ENCODE data around the gene ZNF143.
A peak's percentile ranks its signal among the peaks of the same experiment; 100 is the strongest.

Gene ZNF143

DNA sequence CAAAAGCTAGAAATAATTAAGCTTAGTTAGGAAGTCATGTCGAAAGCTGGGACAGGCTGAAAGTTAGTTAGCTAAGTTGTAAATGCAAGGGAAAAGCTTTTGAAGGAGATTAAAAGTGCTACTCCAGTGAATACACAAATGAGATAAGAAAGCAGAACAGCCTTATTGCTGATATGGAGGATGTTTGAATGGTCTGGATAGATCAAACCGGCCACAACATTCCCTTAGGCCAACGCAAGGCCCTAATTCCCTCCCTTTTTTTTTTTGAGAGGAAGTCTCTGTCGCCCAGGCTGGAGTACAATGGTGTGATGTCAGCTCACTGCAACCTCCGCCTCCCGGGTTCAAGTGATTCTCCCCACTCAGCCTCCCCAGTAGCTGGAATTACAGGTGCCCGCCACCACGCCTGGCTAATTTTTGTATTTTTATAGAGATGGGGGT is 89.4 kb downstream of the ZNF143 start:
- DNase-seq: peak; percentile 68

DNA sequence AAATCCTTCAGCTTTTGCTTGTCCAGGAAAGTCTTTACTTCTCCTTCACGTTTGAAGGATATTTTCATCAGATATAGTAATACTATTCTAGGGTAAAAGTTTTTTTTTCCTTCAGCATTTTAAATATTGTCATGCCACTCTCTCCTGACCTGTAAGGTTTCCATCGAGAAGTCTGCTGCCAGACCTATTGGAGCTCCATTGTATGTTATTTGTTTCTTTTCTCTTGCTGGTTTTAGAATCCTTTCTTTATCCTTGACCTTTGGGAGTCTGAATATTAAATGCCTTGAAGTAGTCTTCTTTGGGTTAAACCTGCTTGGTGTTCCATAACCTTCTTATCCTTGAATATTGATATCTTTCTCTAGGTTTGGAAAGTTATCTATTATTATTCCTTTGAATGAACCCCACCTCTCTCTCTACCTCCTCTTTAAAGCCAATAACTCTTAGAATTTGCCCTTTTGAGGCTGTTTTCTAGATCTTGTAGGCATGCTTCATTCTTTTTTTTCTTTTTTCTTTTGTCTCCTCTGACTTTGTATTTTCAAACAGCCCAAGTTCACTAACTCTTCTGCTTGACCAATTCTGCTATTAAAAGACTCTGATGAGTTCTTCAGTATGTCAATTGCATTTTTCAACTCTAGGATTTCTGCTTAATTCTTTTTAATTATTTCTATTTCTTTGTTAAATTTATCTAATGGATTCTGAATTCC is 100.6 kb downstream of the ZNF143 start:
- DNase-seq: no peak

DNA sequence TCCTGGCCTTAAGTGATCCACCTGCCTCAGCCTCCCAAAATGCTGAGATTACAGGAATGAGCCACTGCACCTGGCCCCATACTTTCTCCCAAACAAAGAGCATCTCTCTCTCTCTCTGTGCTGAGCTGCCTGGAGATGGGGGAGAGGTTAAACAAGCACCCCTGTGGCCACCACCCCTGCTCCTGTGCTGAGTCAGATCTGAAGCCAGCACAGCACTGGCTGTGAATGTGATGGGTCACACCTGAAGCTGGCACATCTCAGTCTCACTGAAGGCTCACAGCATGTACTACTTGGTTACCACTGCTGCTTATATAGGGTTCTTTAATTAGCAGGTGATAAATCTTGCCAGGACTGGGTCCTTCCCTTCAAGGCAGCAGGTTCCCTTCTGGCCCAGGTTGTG is 101.9 kb downstream of the ZNF143 start:
- no peak for DNase-seq

DNA sequence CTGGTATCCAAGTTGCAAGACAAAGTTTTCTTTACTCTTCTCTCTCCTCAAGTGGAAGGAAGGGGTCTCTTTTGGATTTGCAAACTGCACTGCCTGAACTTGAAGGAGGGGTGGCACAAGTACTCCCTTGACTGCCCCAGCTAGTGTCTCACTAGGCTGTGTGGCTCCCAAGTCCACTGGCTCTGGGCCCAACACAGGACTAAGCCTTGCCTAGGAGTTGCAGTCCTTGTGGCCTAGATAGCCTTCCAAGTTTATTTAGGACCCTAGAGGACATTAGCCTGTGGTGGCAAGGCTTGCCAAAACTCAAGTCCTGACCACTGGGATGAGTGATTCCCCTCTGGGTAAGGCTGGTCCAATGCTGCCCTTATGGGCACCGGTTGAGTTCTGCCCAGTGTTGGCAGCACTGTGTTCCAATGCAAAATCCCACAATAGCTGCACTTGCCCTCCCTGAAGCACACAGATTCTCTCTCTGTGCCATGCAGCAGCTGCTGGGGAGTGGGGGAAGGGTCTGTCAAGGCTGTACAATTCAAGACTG is 102.5 kb downstream of the ZNF143 start:
- DNase-seq: no peak

DNA sequence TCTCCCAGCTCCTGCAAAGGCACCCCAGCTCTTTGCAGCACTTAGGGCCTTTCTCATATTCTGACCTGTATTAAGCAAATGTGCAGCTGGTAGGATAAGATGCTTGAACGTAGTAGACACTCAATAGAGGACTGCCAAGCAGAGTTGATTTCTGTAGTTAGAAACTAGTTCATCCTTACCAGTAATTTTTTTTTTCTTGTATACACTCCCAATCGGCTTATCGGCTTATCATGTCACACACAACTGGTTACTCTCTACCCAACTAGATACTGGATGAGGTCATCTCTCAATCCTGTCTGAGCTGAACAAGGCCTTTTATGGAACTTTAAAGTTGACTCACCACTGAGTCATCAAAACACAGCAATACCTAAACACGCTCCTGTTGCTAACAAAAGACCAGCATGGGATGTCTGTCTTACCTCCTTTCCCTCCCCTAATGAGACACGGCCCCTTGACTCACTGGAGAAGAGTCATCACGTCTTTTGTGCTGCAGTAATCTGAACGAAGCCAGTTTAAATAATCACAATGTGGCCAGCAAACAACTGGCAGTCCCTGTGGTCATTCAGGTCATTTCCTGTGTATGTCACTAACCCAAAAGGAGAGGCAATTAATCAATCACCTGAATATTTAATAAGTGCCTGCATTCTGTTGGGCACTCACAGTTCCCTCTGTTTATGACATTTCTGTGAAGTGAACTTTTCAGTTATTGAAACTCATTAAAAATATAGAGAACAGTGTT is 105.2 kb downstream of the ZNF143 start:
- DNase-seq: peak; percentile 93

DNA sequence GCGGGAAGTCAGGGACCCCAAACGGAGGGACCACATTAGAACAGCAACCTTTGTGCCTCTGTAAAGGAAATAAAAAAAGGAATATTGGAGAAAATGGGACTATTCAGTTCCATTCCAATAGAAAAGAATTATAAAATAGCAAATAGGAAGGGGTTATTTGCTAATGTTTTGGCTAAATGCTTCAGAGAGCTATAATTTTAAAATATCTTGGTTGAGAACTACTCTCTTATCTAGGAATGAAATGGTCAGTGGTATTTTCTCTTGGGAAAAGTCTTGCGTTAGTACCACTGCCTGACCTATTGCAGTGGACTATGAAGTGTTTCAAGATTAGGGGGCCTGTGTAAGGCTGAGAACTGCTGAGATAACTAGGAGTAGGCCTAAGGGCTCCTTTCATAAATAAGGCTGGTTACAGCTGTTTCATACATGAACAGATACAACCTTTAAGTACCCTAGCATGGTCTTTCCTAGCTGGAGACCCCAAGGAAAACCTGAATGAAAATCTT is 105.8 kb downstream of the ZNF143 start:
- no peak for DNase-seq

DNA sequence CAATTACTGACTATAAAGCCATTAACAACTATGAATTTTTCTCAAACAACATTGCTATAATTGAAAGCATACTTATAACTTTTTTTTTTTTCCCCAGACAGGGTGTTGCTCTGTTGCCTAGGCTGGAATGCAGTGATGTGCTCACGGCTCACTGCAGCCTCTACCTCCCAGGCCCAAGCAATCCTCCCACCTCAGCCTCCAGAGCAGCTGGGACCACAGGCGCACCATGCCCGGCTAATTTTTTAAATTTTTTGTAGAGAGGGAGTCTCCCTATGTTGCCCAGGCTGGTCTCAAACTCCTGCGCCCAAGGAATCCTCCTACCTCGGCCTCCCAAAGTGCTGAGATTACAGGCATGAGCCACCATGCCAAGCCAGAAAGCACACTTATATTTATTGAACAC is 106.6 kb downstream of the ZNF143 start:
- DNase-seq: no peak

DNA sequence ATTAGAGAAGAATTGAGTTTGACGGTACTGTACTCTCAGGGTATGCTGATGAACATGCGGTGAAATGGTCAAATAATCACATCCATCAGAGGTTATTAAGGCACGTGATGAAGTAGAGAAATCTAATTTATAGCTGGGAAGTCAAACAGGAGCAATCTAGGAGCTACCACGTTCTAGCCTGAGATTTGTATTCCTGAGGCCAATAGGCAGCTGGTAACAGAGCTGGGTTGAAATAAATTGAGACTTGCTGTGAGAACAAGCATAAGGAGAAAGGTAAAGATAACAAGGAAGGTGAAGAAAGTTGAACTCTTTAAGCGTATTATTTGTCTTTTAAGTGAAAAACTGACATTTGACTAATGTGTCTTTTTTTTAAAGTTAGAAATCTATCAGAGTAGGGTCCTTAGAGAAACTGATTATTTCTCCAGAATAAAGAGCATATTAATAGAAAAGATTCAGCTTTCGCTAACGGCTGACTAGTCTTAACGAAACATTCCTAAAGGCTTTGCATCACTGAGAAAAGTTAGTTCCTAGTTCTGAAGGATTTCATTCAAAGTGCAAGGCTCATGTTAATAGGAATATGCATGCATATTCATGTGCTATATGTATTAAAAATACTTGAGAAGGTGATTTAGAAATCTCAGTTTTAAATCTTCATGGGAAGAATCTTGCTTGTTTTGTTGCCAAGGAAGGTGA is 107.5 kb downstream of the ZNF143 start:
- no peak for DNase-seq

DNA sequence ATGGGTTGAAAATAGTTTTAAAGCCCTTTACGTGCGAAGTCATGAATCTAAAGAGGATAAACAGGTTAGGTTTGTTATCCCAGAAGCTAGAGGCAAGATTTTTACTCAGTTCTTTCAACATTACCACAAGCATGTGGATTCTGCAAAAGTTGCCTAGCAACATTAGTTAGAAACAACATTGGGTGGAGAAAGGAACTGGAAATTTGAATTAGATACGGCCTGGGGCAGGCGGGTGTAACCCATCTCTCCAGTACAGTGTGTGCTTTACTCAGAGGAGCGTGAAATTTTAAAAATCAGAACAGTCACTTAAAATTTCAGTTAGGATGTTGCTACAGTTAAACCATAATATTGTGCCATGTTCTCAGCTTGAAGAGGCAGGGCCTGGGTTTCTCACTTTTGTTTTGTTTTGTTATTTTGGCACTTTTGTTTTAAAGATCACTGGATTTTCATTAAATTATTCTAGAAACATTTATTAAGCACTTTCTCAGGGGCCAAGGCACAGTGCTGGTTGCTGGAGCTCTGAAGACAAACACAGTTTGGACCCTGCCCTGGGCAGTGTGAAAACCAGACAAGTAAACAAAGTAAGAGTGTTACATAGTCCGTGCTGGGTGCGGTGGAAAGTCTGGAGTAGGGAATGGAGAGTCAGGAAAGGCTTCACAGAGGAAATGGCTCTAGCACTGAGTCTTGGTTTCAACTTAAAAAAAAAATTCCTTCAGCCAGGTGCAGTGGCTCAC is 108.2 kb downstream of the ZNF143 start:
- peak; percentile 83 for DNase-seq

DNA sequence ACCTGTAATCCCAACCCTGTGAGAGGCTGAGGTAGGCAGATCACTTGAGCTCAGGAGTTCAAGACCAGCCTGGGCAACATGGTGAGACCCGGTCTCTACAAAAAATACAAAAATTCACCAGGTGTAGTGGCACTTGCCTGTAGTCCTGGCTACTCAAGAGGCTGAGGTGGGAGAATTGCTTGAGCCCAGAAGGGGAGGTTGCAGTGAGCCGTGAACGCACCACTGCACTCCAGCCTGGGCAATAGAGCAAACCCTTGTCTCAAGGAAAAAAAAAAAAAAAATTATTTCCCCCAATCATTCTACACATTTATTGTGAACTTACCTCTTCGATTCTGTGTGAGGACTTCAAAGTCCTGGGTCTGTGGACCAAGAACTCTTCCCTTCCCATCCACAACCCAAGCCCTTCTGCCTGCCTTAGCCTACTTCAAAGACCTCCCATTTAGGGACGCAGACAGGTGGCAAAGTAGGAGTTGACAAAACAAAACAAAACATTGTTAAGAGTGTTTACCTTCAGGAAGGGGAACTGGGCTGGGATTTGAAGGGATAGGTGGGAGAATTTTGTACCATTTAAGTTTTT is 108.9 kb downstream of the ZNF143 start:
- DNase-seq: no peak

DNA sequence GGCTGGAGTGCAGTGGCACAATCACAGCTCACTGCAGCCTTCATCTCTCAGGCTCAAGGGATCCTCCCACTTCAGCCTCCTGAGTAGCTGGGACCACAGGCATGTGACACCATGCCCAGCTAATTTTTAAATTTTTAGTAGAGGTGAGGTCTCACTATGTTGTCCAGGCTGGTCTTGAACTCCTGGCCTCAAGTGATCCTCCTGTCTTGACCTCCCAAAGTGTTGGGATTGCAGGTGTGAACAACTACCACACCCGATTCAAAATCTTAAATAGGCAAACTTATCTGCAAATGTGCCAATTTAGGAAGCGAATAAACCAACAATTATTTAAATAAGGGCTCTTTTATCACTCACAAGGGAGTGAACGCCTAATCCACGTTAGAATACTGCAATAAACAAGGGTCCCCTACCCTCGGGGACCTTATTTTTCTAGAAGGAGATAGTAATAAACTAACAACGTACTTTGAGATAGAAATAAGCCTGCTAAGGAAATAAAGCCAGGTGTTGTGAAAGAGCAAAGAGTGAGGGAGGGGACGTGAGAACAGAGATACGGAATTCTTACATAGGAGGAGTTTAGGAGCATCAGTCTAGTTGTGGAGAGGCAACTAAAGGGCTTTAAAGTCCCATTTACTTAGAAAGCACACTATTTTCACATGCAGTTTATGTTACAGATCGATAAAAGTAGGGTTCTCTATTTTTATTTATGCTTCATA is 109.7 kb downstream of the ZNF143 start:
- no peak for DNase-seq

DNA sequence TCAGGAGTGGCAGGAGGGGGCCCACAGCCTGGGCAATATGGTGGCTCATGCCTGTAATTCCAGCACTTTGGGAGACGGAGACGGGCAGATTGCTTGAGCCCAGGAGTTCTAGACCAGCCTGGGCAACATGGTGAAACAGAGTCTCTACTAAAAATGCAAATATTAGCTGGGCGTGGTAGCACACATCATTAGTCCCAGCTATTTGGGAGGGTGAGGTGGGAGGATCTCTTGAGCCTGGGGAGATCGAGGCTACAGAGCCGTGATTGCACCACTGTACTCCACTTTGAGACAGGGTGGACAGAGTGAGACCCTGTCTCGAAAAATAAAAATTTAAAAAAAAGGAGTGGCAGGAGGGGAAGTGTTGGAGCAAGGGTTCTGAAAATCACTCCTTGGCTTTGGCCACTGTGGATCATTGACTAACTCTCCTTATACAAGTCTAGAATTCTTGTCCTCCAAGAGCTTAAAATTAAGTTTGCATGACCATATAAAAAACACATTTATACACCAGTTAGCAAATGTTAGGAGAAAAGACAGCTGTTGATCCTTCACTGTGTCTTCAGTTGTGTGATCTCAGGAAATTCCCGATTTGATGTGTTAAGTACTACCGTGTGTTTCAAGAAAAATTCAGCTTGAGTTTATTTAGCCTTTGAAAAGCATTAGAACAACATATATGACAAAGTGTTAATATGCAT is 110.4 kb downstream of the ZNF143 start:
- DNase-seq: no peak

DNA sequence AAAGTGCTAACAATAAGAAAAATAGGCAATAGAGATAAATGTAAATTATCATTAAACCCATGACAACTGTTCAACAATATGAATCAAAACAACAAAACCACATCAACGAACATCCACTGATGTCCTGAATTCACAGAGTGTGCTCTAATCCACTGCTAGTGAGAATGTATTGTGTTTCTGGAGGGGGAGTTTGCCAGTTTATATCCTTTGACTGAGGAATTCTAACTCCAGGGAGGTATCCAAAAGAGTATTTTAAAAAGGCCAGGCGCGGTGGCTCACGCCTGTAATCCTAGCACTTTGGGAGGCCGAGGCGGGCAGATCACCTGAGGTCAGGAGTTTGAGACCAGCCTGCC is 110.9 kb downstream of the ZNF143 start:
- no peak for DNase-seq

DNA sequence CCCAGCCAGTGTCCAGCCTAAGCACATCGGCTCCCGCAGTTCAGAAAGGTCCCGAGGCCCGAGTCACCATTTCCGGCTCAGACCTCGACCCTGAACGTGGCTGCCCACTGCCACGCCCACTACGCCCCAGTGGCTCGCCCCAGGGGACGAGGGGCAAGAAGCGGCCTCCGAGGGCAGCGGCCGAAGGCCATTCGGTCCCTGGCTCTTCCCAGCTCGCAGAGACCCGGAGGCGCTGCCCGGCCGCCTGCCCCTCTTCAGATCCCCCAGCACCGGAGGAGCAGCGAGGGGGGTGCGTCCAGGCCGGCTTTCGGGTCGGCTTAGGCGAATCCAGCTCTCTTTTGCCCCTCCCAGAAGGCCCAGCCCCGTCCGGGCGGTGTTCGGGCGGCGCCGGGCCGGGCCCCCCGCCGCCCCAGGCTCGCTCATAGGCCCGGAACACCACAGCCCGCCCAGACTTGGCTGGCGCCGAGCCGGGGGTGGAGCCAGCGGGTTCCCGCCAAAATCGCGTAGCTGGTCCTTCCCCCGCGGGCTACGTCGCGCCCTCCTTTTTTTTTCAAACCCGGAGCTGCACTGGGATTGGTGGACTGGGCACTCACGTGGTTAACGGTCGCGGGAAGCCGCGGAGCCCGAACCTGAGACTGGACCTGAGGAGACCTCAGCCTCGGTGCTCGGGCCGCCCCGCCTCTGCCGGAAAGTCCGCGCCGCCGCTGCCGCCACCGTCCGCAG is 112.4 kb downstream of the ZNF143 start, which contains the start of gene WEE1:
TSS of gene WEE1 (plus strand) at position 619 of the 723 bp plus-strand sequence. CDS start 264 bp downstream, outside the sequence.
- peak; percentile 99 for DNase-seq

DNA sequence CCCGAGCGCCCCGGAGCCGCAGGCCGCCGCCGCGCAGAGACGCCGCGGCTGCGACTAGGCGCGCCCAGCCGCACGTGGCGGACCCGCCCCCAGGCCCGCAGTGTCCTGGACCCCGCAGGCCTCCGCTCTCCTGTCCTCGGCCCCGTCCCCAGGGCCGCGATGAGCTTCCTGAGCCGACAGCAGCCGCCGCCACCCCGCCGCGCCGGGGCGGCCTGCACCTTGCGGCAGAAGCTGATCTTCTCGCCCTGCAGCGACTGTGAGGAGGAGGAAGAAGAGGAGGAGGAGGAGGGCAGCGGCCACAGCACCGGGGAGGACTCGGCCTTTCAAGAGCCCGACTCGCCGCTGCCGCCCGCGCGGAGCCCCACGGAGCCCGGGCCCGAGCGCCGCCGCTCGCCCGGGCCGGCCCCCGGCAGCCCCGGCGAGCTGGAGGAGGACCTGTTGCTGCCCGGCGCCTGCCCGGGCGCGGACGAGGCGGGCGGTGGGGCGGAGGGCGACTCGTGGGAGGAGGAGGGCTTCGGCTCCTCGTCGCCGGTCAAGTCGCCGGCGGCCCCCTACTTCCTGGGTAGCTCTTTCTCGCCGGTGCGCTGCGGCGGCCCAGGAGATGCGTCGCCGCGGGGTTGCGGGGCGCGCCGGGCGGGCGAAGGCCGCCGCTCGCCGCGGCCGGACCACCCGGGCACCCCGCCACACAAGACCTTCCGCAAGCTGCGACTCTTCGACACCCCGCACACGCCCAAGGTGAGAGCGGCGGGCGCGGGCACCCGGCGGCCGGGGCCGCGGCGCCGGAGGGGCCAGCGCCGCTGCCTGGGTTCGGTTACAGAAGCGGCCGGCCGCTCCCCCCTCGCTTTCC is 113.2 kb downstream of the ZNF143 start:
- DNase-seq: peak; percentile 45

DNA sequence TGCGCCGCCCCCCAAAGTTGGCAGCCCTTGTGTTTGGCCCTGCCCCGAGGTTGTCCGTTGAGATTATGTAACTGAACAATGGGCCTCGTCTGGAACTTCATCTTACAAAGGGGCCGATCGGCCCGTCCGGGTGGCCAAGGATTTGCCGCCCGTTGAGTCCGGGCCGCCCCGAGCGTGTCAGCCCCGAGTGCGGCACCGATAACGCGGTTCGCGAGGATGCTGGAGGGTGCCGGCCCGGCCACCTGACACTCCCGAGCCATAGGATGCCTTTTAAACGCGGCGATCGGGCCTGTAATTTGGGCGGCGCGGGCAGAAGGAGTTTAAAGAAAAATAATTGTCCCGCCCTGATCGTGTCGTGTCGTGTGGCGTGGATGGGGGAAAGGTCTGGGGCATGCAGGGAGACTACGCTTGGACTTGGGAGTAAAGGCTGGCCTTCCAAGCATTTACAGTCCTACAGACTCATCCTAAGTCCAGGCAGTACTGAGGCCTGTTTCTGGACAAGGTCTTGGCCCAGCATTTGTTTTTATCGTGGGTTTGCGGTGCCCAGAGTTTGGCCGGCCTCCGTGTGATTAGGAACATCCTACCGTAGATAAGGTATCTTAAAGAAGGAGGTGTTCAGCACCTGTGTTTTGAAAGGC is 113.9 kb downstream of the ZNF143 start:
- peak; percentile 63 for DNase-seq

DNA sequence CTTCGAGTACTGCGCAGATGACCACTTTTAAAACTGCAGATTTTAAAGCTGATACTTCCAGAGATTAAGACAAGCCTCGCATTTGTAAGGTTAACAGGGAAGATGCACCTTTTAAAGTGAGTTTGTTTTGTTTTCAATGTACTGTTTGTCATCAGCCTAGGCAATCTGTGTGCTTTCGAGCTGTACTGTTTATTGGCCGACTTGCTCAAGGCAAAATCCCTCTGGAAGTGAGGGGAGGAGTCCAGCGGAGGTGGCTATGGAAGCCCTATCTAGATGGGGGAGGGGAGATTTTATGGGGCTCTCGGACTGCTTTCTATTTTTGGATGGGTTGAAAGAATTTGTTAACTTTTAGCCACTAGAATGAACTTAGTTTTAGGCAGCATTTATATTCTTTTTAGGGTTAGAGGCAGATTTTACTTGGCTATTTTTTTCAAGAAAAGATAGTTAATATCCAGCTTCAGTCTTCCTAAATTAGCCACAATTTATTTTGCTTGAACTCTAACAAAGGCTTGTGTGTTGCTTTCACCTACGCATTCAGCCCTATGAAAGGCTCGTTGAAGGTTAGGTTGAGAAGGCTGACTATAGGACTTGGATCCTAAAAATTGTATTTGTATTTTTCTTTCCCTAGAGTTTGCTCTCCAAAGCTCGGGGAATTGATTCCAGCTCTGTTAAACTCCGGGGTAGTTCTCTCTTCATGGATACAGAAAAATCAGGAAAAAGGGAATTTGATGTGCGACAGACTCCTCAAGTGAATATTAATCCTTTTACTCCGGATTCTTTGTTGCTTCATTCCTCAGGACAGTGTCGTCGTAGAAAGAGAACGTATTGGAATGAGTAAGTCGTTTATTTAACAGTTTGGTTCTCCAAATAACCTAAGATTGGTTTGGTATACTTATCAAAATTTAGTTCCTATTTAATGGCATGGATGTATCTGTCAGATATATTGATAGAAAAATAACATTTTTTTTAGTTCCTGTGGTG is 114.7 kb downstream of the ZNF143 start:
- DNase-seq: peak; percentile 77

All from hematopoietic multipotent progenitor cell treated with erythropoietin and hydrocortisone succinate and interleukin-3 and kit ligand, for 4 days (in vitro differentiated cells).